CD4-positive, alpha-beta T cell treated with Interleukin-15 for 1 hour (primary cell): ENCODE measurements around the gene NIPSNAP2.
"Not testable (repeated sequence)": the region's sequence is repeated elsewhere in the genome, so short reads cannot be mapped to it uniquely, and the experiment has no call there.

Experiments used
- DNase-seq: peaks from one replicate; pipeline ENCODE4 v3.0.0-alpha.2; 2020

The NIPSNAP2 gene

DNA sequence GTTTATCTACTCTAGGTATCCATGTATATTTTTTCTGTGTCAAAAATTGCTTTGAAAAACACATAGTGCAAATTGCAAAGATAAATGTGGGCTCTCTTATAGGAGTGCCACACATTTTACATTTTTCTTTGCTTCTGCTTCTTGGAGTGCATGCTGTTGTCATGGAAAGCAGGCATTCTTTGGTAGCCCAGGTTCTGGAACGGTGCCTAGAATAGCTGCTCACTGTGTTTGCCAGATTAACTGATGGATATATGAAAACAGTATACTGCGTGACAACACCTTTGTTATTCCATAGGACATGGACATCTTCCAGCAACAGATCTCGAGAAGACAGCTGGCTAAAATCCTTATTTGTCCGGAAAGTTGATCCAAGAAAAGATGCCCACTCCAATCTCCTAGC, 13.4 kb downstream of the NIPSNAP2 start:
- no peak for DNase-seq

DNA sequence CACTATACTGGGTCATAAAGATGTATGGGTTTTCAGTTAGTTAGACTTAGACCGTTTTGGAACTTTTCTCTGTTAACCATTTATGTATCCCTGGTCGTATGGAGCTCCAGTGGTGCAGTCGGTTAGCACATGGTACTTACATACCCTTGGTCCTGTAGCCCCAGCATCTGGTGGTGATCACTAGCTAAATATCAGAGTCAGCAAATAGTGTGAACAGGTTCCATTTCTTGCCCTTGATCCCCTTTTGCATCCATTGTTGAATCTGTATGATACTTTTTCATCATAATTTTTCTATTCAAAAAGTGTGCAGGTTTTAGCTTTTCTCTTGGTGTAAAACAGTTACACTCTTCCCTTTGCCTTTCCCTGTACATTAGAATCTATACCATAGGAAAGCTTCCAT, 15.9 kb downstream of the NIPSNAP2 start:
- DNase-seq, result no peak

DNA sequence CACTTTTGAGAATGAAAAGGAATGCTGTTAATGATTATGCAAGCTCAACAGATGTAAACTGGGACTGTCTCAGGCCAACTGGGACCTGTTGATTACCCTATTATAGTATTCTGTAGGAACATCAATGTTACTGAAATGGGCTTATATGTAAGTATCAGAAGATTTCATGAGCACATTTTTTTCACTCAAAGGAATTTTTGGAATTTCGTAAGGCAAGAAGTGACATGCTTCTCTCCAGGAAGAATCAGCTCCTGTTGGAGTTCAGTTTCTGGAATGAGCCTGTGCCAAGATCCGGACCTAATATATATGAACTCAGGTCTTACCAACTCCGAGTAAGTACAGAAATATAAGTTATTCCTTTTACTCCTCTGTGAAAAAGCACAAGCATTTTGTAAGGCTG, 19.2 kb downstream of the NIPSNAP2 start:
- no peak for DNase-seq

GRCh38 chr7:55992346-55992745, 28.0 kb downstream of the NIPSNAP2 start:
- DNase-seq, result no peak

DNA sequence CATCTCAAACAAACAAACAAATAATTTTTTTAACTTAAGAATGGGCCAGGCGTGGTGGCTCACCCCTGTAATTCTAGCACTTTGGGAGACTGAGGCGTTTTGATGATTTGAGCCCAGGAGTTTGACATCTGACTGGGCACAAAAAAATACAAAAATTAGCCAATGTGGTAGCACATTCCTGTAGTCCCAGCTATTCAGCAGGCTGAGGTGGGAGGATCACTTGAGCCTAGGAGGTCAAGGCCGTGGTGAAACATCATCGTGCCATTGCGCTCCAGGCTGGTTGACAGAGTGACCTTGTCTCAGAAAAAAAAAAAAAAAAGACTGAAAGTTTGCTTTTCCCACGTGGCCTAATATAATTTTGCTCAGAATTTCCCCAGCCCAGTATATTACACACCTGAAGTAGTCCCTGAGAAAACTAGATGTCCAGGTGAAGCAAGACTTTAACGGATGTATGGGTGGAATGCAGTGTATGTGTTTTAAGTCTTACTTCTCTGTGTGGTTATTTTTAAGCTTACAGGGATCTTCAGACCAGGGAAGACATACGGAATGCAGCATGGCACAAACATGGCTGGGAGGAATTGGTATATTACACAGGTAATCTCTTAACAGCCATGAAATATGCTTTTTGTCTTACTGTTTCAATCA, 32.6 kb downstream of the NIPSNAP2 start:
- no peak for DNase-seq

- DNase-seq, result no peak
These were observed 39.4 kb downstream of the NIPSNAP2 start for GRCh38 chr7:56003749-56004148.

DNA sequence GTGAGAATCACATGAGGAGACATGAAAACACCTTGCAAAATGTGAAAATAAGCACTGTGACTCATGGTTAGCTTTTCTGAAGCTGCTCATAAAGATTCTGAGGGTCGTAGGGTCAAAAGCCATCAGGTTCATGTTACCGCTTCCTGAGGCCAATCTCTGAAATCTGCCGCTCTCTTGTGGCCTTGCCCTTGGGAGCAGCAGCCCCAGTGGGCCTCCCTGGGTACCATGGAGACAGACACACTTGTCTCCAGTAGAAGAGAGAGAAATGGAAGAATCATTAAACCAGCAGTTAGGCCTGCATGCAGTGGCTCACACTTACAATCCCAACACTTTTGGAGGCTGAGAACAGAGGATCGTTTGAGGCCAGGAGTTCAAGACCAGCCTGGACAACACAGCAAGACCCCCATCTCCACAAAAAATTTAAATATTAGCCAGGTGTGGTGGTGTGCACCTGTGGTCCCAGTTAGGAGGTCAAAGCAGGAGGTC, 42.8 kb downstream of the NIPSNAP2 start:
- no peak for DNase-seq

- DNase-seq, result no peak
These were observed 43.5 kb downstream of the NIPSNAP2 start for GRCh38 chr7:56007891-56008290.

DNA sequence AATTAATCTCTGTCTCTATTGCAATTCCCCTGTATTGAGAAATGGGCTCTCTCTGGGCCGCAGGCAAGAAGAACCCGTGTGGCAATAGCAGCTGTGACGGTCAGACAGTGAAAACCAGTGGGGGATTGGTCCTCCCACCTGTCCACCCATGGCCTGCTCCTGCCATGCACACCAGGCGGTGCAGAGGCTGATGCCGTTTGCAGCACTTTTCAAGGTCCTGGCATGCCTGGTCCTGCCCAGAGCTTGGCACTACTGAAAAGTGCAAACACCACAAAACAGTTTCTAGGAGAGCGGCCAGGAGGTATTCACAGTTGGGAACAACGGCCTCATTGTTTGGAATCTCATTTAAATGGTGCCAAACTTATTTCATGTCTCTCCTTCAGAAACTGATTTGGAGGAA, 45.3 kb downstream of the NIPSNAP2 start:
- DNase-seq, result no peak

GRCh38 chr7:56017015-56017414, 52.6 kb downstream of the NIPSNAP2 start:
- DNase-seq, result not testable (repeated sequence)

DNA sequence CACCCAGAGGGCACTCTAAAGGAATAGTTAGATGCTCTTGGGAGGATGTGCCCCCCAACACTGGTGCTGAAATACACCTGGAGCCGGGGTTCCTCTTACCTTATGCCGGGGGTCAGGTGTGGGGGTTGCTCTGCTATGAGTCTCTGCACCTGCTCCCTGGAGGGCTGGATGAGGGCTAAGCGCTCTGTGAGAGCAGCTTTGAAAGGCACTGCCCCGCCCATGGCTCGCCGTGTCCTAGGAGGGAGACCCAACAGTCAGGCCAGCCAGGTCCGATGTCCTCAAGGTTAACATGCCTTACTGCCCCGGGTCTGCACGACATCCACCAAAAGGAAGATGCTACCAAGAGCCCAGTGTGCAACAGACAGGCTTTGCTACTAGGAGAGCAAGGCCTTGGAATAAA, 55.1 kb downstream of the NIPSNAP2 start:
- DNase-seq, result no peak

DNA sequence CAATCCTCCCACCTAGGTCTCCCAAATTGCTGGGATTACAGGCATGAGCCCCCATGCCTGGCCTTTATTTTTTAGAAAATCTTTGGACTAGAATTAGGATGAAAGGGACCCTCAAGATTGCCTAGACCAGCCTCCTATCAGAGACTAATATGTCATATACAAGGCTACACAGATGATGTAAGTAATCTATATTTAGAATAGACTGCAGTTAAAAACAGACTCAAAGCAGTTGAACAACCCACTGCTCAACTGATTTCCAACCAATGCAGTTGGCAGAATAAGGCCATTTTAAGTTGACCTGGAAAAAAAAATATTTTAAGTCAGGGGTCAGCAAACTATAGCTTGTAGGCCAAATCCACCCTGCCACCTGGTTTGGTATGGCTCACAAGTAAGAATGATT, 59.1 kb downstream of the NIPSNAP2 start:
- no peak for DNase-seq

DNA sequence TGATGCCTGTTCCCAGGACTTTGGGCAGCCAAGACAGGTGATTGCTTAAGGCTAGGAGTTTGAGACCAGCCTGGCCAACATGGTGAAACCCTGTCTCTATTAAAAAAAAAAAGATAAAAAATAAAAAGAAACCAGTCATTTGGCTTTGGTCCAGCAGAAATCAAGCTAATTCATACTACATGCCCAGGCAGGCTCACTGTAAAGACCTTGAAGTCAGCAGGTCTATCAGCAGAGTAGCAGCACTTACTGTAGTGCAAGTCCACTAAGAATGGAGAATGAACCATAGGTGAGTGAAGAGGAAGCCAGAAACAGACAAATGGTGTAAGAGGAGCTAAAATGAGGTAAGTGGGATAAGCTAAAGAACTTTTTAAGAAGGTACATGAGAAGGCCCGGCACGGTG, 62.2 kb downstream of the NIPSNAP2 start:
- no peak for DNase-seq

DNA sequence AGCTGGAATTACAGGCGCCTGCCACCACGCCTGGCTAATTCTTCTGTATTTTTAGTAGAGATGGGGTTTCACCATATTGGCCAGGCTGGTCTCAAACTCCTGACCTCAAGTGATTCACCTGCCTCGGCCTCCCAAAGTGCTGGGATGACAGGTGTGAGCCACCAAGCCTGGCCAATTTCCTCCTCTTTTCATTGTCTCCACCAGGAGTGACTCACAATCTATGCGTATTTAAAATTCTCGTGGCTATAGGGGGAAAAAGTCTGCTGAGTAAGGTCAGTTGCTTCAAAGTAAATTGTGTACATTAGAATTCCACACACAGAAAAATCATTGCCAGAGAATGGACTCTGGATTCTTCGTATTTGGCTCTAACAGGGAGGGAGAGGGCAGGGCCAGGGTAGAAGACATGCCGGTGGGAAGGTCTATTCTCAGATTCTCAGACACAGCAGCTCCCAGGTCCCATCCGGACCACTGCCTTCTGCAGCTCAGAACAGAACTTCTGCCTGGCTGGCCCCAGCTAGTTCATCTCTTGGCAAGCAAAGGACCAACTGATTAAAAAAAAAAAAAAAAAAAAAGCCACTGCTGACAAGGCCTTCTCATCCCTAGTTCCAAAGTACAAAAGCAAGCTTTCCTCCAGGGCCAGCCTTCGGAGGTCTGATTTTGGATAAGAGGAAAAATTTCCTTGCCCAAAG, 64.7 kb downstream of the NIPSNAP2 start:
- DNase-seq, result no peak

DNA sequence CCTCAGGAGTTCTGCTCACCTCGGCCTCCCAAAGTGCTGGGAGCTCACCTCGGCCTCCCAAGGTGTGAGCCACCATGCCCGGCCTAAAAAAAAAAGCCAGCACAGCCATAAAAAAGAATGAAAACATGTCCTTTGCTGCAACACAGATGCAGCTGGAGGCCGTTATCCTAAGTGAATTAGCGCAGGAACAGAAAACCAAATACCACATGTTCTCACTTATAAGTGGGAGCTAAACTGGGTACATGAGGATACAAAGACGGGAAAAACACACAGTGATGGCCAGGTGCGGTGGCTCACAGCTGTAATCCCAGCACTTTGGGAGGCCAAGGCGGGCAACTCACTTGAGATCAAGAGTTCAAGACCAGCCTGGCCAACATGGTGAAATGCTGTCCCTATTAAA, 66.0 kb downstream of the NIPSNAP2 start:
- no peak for DNase-seq

GRCh38 chr7:56031556-56031955, 67.2 kb downstream of the NIPSNAP2 start:
- DNase-seq, result not testable (repeated sequence)

DNA sequence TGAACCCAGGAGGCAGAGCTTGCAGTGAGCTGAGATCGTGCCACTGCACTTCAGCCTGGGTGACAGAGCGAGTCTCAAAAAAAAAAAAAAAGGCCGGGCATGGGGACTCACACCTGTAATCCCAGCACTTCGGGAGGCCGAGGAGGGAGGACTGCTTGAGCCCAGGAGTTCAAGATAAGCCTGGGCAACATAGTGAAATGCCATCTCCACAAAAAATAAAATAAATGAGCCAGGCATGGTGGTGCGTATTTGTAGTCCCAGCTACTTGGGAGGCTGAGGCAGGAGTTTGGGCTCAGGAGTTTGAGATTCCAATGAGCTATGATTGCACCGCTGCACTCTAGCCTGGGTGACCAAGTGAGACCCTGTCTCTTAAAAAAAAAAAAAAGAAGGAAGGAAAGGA, 68.2 kb downstream of the NIPSNAP2 start:
- DNase-seq, result not testable (repeated sequence)

DNA sequence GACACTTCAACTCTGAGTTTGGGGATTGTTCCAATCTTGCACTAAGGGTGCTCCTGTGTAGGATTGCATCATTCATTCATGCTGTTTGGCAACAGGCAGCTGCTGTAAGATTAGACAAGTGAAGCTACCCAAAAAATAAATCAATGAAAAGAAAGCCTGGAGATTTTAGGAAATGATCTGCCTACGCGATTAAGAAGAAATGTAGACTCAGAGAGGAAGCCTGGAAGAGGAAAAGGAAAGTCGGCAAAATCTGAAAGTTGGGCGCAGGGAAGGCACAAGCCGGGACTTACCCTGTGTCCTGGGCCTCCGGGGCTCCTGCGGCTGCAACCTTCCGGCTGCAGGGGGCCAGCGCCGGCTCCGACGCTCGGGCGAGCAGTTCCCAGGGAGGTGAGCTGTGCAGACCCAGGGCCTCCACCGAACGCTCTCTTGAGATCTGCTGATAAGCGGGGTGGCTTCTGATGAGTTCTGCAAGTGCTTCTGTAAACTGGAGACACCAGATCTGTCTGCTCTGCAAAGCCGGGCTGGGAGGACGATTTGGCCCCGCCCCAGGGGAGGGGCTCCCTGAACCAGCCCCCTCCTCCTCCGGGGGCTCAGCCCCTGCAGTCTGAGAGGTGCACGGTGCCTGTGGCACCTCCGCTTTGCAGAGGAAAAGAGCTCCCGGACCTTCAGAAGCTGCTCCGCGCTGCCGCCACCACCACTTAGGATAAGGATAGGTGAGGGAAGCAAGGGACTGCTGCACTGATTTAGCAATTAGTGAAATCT, 69.5 kb downstream of the NIPSNAP2 start:
- peak; percentile 74 for DNase-seq

DNA sequence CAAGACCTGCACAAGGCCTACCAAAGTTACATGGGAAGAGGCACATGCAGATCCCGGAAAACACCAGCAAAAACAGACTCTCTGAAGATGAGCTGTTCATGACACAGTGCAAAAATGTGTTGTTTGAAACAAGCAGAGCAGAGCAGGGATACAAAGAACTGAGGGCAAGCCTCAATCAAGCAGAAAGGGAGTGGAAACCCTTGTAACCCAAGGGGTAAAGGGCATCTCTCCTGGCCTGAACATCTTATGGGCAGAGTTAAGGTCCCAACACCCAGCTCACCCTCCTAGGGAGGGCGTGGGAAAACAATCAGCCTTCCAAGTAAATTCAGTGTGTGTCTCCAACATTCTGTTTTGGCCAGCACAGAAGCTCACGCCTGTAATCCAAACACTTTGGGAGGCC, 76.3 kb downstream of the NIPSNAP2 start:
- no peak for DNase-seq

DNA sequence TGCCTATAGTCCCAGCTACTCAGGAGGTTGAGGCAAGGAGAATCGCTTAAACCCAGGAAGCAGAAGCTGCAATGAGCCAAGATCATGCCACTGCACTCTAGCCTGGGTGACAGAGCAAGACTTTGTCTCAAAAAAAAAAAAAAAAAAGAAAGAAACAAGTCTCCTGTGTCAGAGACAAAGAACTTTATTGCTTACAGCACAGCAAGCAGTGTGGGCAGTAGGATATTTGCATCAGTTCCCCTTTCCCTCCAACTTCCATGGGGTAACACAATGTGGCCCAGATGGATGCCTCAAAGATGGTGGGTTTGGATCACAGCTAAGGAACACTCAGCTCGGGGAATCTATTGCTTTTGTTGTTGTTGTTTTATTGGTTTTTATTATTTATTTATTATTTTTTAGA, 81.4 kb downstream of the NIPSNAP2 start:
- not testable (repeated sequence) for DNase-seq

DNA sequence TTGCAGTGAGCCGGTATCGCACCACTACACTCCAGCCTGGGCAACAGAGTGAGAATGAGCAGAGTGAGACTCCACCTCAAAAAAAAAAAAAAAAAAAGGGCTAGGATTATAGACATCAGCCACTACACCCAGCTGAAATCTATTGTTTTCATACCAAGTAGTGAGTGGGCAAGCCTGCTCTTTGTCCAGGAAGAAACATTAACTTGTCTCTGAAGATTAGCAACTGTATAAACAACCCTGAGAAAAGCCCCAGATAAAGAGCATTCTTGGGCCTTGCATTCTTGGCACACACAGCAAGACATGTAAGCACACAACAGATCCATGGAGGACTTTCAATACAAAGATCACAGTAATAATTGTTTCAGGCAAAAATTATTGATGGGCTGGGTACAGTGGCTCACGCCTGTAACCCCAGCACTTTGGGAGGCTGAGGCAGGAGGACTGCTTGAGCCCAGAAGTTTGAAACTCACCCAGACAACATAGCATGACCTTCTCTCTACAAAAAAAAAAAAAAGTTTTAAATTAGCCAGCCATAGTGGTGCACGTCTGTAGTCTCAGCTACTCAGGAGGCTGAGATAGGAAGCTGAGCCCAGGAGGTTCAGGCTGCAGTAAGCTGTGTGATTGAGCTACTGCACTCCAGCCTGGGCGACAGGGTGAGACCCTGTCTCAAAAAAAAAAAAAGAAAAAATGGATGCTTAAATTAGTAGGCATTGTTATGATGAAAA, 82.5 kb downstream of the NIPSNAP2 start:
- DNase-seq, result no peak

DNA sequence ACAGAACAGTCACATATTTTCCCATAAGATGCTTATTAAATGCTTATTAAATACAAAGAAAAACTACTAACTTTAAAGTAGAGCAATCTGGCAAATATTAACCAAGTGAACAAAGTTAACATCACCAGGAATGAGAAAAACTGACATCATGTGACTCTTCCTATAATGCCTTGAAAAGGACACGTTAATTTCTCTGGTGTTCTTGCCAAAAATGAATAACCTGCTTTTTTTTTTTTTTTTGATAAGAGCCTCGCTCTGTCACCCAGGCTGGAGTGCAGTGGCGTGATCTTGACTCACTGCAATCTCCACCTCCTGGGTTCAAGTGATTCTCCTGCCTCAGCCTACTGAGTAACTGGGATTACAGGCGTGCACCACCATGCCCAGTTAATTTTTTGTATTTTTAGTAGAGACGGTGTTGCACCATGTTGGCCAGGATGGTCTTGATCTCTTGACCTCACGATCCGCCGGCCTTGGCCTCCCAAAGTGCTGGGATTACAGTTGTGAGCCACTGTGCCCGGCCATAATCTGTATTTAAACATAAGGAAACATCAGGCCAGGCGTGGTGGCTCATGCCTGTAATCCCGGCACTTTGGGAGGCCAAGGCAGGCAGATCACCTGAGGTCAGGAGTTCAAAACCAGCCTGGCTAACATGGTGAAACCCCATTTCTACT, 83.2 kb downstream of the NIPSNAP2 start:
- DNase-seq, result not testable (repeated sequence)

GRCh38 chr7:56048245-56048644, 83.9 kb downstream of the NIPSNAP2 start:
- DNase-seq, result no peak
